Amniotic stem cell (primary cell): ENCODE measurements around the gene SPAG17.

ENCODE experiments used
- DNase-seq: peaks from one replicate; lab custom pipeline; 2025; lab: John Stamatoyannopoulos, UW

SPAG17 gene

DNA sequence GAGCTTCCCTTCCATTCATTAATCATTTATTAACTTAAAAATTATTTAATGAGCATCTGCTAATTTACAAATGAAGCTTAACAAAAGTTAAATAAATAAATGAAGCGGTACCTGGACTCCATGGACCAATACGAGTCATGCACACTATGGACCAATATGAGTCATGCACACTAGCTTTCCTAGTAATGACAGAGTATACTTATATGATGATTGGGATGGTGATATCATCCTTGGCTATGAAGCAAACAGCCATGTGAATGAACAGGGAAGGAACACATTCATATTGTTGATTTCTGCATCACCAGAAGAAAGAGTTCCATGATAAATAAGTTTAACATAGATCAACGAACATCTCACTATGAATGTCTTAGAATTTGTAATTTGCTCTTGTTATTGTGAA lies 109.9 kb downstream of the SPAG17 start:
- no peak for DNase-seq

- DNase-seq: no peak
These were observed 111.2 kb downstream of the SPAG17 start for GRCh38 chr1:118073648-118074435.

DNA sequence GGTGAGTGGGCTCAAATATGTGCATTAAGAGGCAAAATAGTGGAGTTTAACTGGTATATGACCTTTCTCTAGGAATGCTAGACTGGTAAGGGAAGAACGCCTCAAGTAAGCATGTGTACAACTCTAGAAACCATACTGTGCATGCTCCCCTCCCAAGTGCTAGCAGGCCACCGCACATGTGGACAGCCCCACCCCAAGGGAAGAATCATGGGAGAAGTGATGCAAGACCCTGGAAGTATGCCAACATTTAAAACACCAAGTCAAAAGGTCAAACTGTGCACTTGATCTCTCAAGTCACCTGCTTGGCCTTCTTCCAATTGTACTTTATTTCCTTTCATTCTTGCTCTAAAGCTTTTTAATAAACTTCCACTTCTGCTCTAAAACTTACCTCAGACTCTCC lies 135.0 kb downstream of the SPAG17 start:
- DNase-seq: no peak

- DNase-seq: no peak
These were observed 137.3 kb downstream of the SPAG17 start for GRCh38 chr1:118047650-118048224.

GRCh38 chr1:118047006-118047649 lies 137.9 kb downstream of the SPAG17 start:
- no peak for DNase-seq

DNA sequence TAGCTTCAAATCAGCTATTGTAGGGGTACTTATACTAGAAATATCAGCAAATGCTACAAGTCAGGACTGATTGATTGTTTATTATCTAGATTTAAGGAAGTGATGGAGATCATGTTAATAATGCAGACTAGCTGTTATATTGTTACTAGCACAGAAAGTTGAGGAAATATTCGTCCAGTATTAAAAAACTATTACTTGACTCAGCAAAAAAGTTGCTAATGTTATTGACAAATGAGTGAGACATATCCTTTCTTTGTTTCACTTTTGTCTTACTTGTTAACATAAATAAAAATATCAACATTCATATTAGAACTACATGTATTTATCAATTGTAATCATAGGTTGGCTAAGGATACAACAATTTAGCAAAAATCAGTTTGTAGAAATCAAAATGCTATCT lies 141.4 kb downstream of the SPAG17 start:
- DNase-seq: no peak

- DNase-seq: no peak
These were observed 142.5 kb downstream of the SPAG17 start for GRCh38 chr1:118042501-118042900.

- no peak for DNase-seq
These were observed 145.9 kb downstream of the SPAG17 start for GRCh38 chr1:118039170-118039569.

GRCh38 chr1:118032883-118033282 lies 152.1 kb downstream of the SPAG17 start:
- no peak for DNase-seq

DNA sequence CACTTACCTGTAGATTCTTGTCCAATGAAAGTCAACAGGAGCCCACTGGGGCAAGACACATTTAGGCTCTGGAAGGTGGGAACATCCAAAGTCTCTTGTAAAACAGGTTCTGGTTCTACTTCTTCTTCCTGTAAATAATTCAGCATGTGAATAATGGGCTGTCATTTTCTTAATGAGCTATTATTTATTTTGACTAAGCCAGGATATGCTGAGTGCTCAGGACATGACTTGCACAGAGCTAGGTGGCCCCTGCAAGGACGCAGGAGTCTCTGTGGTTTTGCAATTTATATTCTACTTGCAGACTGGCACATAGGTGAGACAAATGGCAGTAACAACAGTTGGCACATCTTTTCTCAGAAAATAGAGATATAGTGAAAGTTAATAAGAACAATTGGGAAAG lies 156.8 kb downstream of the SPAG17 start:
- no peak for DNase-seq

GRCh38 chr1:118023199-118023598 lies 161.8 kb downstream of the SPAG17 start:
- no peak for DNase-seq

- DNase-seq: no peak
These were observed 163.4 kb downstream of the SPAG17 start for GRCh38 chr1:118021668-118022067.

DNA sequence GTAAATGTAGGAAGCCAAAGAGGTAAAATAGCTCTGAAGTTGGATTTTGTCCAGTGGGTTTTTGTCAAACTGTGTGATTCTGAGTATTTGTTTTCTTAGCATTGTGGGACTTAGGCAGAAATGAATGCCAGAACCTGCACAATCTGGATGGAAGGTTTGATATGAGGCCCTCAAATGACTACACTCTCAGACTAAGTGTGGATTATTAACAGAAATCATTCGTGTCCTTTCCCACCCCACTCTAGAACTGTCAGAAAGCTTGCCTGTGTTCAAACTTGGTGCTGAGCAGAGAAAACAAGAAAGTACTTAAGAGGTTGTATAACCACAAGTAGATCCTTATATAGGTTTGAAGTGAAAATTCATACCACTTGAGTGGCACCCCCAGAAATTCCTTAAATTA lies 167.0 kb downstream of the SPAG17 start:
- DNase-seq: no peak

DNA sequence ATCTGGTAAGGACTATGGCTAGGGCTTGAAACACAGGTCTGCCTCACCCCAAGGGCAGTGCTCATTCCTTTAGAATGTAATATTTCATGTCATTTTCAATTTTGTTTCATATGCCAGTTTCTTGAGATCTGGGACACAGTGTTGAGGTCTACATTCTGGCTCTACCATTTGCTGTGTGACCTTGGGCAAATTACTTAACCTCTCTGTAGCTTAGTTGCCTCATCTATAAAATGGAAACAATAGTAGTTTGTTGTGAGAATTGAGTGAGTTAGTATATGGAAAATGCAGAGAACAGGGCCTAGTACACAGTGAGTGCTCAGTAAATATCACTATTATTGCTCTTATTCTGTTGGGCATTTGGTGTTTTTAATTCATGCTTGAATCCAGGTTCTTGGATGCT lies 171.1 kb downstream of the SPAG17 start:
- no peak for DNase-seq

DNA sequence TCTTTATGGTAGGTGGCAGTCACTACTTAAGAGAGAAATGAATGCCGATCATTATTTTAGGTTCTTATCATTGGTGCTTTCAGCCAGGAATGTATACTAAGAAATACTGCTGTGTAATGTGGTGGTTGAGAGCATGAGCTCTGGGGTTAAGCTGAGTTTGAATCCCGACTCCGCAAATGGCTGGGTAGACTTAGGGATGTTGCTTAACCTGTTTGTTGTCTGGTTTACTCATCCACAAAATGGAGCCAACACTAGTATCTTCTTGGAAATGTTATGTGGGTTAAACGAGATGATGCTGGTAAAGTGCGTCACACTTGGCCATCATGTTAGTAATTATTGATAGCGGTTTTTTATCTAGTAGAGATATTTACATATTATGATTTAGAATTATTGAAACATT lies 171.7 kb downstream of the SPAG17 start:
- DNase-seq: no peak

GRCh38 chr1:118012515-118013124 lies 172.4 kb downstream of the SPAG17 start:
- no peak for DNase-seq

DNA sequence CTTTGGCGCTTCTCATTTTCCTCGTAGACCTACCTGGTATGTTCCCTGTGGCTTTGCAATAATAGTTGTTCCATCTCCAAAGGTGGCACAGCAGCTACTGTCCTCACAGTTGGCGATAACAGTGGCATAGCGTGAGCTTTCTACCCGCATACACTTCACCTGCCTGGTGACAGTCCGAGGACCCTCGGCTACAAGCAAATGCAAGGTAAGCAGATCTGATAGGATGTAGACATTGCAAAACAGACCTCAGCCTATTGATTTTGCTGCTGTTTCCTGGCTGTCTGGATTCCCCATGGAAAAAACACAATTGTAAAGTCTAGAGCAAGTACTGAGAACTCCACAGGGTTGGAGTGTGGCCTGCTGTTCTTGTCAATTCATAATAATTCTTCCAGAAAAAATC lies 177.0 kb downstream of the SPAG17 start:
- DNase-seq: no peak

DNA sequence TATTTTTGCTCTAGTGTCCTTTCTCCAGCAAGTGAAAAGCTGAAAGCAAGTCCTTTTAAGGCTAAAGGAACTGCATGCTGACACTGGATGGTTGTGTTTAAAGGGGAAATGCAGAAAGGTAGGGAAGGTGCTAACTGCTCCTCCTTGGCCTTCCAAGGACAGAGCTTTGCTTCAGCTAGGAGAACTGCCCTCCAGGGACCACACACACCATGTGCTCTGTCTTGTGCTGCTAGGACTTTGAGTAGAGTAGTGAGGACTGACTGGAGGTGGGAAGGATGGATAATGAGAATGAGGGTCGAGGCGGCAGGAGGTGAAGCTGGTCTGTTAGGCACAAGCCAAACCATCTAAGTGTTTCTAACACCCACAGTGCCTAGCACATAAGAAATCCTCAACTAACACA lies 177.6 kb downstream of the SPAG17 start:
- DNase-seq: no peak

DNA sequence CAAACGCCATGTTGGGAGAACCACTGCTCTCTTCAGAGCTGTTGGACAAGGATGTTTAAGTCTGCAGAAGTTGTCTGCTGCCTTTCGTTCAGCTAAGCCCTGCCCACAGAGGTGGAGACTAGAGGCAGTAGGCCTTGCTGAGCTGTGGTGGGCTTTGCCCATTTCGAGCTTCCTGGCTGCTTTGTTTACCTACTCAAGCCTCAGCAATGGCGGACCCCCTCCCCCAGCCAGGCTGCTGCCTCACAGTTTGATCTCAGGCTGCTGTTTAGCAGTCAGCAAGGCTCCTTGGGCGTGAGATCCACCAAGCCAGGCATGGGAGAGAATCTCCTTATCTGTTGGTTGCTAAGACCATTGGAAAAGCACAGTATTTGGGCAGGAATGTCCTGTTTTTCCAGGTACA lies 180.7 kb downstream of the SPAG17 start:
- DNase-seq: no peak

GRCh38 chr1:117985973-117986372 lies 199.1 kb downstream of the SPAG17 start:
- no peak for DNase-seq

- no peak for DNase-seq
These were observed 199.8 kb downstream of the SPAG17 start for GRCh38 chr1:117985239-117985638.

DNA sequence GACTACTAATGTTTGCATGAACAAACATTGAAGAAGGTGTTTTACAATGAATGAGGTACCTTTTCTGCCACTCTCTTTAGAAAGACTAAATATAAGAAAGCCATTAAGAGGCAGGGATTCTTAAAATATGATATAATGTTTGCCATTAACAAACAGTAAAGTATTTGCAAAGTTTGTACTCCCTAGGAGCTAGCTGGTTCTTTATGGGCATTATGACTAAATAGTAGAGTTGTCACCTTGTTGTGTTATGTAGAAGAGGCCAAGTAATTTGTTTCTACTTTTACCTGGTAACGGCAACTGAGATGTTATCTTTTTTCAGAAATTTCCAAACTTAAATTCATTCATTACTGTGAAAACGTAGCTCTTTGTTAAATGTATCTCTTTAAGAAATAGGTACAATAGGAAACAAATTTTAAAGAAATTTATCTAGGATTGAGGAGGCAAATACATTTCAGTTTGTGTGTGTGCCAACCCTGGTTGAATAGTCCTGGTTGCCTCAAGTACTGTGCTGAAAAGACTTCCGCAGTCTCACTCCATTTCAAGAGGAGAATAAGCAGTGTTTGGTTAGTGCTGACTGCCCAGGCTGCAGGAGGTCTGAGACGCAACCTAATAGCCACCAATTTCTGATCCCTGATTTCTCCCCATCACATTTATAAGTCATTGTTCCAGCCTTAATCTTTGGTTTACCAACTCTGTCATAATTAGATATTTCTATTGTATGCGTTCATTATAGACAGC lies 203.4 kb downstream of the SPAG17 start:
- no peak for DNase-seq
